ENCODE data around the gene MAML2.
A peak's percentile ranks its signal among the peaks of the same experiment; 100 is the strongest.

- TF ChIP-seq CTCF (IDR thresholded peaks at IDR 0.05) (no peak), POLR2A (IDR thresholded peaks at IDR 0.05) (peak in 1 of 2 donors; percentile 21)
Observed at GRCh38 chr11:96311120-96311568, 31.9 kb downstream of the MAML2 start.
